ENCODE measurements around the gene NRM. TPM values are rescaled to one million over a fixed set of nuclear protein-coding genes. Genes with fewer than 3 reads are reported as not detected.

The NRM gene
- total RNA-seq, 4 donors from 2014 or later = 6.0 to 13.3 (median 6.9) TPM

GRCh38 chr6:30717129-30717844 is 26.5 kb upstream of the NRM start, which contains the start of gene MDC1:
MDC1 (minus strand) TSS chr6:30717281; CDS start chr6:30715175, 2,106 bp downstream.
- Histone ChIP-seq H3K36me3 (peaks cover 0 to 31% (median 4%) of the 10 kb centered on the region in 3 donors), H3K4me3 (peak within 1 kb of the TSS; percentile 57 to 83 (median 76)), H3K27ac (peak within 1 kb of the TSS; percentile 95 to 98 (median 96)), H3K27me3 (no peaks in the 10 kb centered on the region), H3K9me3 (no peaks in the 10 kb centered on the region), H3K4me1 (peaks cover 0 to 39% (median 19%) of the 10 kb centered on the region in 4 donors)
- TF ChIP-seq CTCF (IDR thresholded peaks at IDR 0.05) (peak; percentile 14 to 63 (median 30)), POLR2A (IDR thresholded peaks at IDR 0.05) (peak; percentile 80 to 88), EP300 (IDR thresholded peaks at IDR 0.05) (peak; percentile 75 to 99)
- 0% methylated on average over 35 to 47 of the region's 48 CpGs for WGBS, 2 donors
- peak; percentile 98 to 99 for DNase-seq (ENCODE audit: low spot score in 2 of 2)

GRCh38 chr6:30716879-30717128 is 26.0 kb upstream of the NRM start:
- 4 to 7% methylated on average over 8 of the region's 8 CpGs for WGBS, 2 donors
- Histone ChIP-seq H3K9me3 (no peaks in the 10 kb centered on the region), H3K27ac (peak overlapping the region; percentile 95 to 98 (median 96))

GRCh38 chr6:30714263-30714662 is 23.5 kb upstream of the NRM start:
- H3K36me3 ChIP-seq = peaks cover 0 to 61% (median 5%) of the 10 kb centered on the region in 3 donors

More at GRCh38 chr6:30716879-30717128, 26.0 kb upstream of the NRM start:
- peaks cover 0 to 34% (median 16%) of the 10 kb centered on the region in 4 donors for H3K4me1 ChIP-seq
- DNase-seq (ENCODE audit: low spot score in 2 of 2) = no peak
- TF ChIP-seq CTCF (IDR thresholded peaks at IDR 0.05) = no peak
- TF ChIP-seq EP300 (IDR thresholded peaks at IDR 0.05) = no peak
- TF ChIP-seq POLR2A (IDR thresholded peaks at IDR 0.05) = no peak
- H3K4me3 ChIP-seq = peak overlapping the region; percentile 57 to 83 (median 76)
- no peaks in the 10 kb centered on the region for H3K27me3 ChIP-seq
- H3K36me3 ChIP-seq = peaks cover 0 to 36% (median 5%) of the 10 kb centered on the region in 3 donors

GRCh38 chr6:30712441-30712945 is 21.7 kb upstream of the NRM start:
- Histone ChIP-seq H3K27me3 (no peaks in the 10 kb centered on the region), H3K27ac (no peak overlapping the region), H3K4me3 (no peak overlapping the region), H3K9me3 (no peaks in the 10 kb centered on the region), H3K36me3 (peaks cover 0 to 79% (median 5%) of the 10 kb centered on the region in 3 donors), H3K4me1 (peaks cover 0 to 13% (median 2%) of the 10 kb centered on the region in 4 donors)
- DNase-seq (ENCODE audit: low spot score in 2 of 2) = no peak
- TF ChIP-seq EP300 (IDR thresholded peaks at IDR 0.05) (no peak), POLR2A (IDR thresholded peaks at IDR 0.05) (no peak), CTCF (IDR thresholded peaks at IDR 0.05) (no peak)
- 90 to 94% methylated on average over 7 of the region's 7 CpGs for WGBS, 2 donors

More at GRCh38 chr6:30714263-30714662, 23.5 kb upstream of the NRM start:
- H3K4me1 ChIP-seq = peaks cover 0 to 29% (median 13%) of the 10 kb centered on the region in 4 donors
- H3K27me3 ChIP-seq = no peaks in the 10 kb centered on the region
- TF ChIP-seq CTCF (IDR thresholded peaks at IDR 0.05) = no peak
- WGBS, 2 donors = 96 to 100% methylated on average over 1 of the region's 1 CpG
- no peak overlapping the region for H3K27ac ChIP-seq
- no peak for DNase-seq (ENCODE audit: low spot score in 2 of 2)
- no peak overlapping the region for H3K4me3 ChIP-seq
- no peaks in the 10 kb centered on the region for H3K9me3 ChIP-seq

DNA sequence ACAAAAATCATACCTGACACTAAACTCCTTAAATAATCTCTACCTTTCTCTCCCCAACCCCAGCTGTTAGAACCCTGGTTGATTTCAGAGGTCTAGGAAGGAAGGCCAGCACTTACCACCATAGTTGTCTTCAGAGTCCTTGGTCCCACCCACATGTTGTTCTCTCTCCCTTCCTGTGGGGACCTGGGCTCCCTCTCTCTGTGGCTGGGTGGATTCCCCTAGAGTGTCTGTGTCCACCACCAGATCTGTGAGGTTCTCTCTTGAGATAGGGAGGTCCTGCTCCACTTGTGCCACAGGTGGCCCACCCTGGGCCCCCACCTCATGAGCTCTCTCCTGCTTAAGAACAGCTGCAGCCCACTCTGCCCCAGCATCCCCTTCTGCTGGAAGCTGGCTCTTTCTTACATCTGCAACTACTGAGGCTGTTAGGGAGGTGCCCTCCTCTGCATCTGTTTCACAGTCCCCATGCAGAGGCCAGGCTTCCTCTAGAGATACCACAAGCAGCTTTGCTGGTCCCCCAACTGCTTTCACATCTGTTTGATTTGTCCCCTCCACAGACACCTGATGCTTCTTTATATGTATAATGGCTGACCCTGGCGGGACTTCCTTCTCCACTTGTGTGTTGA is 21.1 kb upstream of the NRM start:
- WGBS, 2 donors = 95 to 100% methylated on average over 1 of the region's 1 CpG
- no peak for TF ChIP-seq POLR2A (IDR thresholded peaks at IDR 0.05)
- TF ChIP-seq CTCF (IDR thresholded peaks at IDR 0.05) = no peak
- TF ChIP-seq EP300 (IDR thresholded peaks at IDR 0.05) = no peak
- no peak for DNase-seq (ENCODE audit: low spot score in 2 of 2)
- no peak overlapping the region for H3K4me3 ChIP-seq
- no peaks in the 10 kb centered on the region for H3K9me3 ChIP-seq
- H3K27ac ChIP-seq = no peak overlapping the region
- H3K4me1 ChIP-seq = peaks cover 0 to 13% (median 2%) of the 10 kb centered on the region in 4 donors
- H3K27me3 ChIP-seq = no peaks in the 10 kb centered on the region
- H3K36me3 ChIP-seq = peaks cover 0 to 85% (median 5%) of the 10 kb centered on the region in 3 donors
